Measurements from ENCODE around the gene RABGAP1L.

GRCh38 chr1:174797398-174797797 lies 638.1 kb downstream of the RABGAP1L start:
- TF ChIP-seq CTCF (IDR thresholded peaks at IDR 0.05) (no peak), POLR2AphosphoS5 (IDR thresholded peaks at IDR 0.05) (no peak), POLR2A (IDR thresholded peaks at IDR 0.05) (no peak), EP300 (IDR thresholded peaks at IDR 0.05) (no peak)
